GM06990 (cell line): ENCODE data around the gene COL4A5.

Source experiments
- DNase-seq: peaks from one replicate; pipeline ENCODE4 v3.0.0-alpha.2; 2011; ENCODE audit not compliant: insufficient read length; ENCODE audit errors: extremely low read depth
- H3K27me3 ChIP-seq: replicated peaks from 2 replicates; pipeline ENCODE4 v1.6.0; 2011; ENCODE audit warnings: low read length; ENCODE audit not compliant: control insufficient read depth, insufficient read depth
- H3K36me3 ChIP-seq: 2 replicates; pipeline ENCODE4 v1.5.1; 2011; ENCODE audit warnings: low read length; ENCODE audit not compliant: control insufficient read depth, insufficient read depth
- H3K4me3 ChIP-seq: replicated peaks from 2 replicates; pipeline ENCODE4 v1.5.1; 2011; ENCODE audit warnings: low read depth, mild to moderate bottlenecking, control low read depth, low read length
- TF ChIP-seq, protein P1 (sequence below): IDR thresholded peaks from 2 replicates; pipeline ENCODE4 v1.5.1; 2011; ENCODE audit warnings: low read length, control low read depth, mild to moderate bottlenecking, inconsistent platforms; ENCODE audit not compliant: insufficient read depth, poor library complexity, severe bottlenecking

The COL4A5 gene

GRCh38 chrX:108726748-108727147 is 287.1 kb downstream of the COL4A5 start:
- Histone ChIP-seq H3K4me3 (no peak overlapping the region), H3K36me3 (no peaks in the 10 kb centered on the region), H3K27me3 (no peaks in the 10 kb centered on the region)
- TF ChIP-seq, protein P1, sequence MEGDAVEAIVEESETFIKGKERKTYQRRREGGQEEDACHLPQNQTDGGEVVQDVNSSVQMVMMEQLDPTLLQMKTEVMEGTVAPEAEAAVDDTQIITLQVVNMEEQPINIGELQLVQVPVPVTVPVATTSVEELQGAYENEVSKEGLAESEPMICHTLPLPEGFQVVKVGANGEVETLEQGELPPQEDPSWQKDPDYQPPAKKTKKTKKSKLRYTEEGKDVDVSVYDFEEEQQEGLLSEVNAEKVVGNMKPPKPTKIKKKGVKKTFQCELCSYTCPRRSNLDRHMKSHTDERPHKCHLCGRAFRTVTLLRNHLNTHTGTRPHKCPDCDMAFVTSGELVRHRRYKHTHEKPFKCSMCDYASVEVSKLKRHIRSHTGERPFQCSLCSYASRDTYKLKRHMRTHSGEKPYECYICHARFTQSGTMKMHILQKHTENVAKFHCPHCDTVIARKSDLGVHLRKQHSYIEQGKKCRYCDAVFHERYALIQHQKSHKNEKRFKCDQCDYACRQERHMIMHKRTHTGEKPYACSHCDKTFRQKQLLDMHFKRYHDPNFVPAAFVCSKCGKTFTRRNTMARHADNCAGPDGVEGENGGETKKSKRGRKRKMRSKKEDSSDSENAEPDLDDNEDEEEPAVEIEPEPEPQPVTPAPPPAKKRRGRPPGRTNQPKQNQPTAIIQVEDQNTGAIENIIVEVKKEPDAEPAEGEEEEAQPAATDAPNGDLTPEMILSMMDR = no peak
- no peak for DNase-seq

DNA sequence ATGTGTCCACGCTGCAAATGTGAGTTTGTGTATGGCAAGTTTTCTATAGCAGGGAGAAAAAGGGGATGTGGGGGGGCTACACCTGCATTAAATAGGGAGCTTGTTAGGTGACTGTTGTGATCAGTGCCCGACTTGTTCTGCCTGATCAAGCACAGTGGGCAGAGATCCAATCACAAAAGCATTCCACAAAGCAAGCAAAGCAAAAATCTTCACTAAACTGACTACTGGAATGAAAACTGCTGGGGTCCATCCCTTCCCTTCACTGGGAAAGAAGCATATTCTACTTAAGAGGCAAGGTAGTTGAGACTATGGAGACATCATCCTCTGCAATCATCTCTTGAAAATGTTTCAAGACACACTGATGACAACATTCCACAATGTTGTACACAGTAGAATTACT is 291.5 kb downstream of the COL4A5 start:
- no peak for DNase-seq
- Histone ChIP-seq H3K27me3 (no peaks in the 10 kb centered on the region), H3K36me3 (no peaks in the 10 kb centered on the region), H3K4me3 (no peak overlapping the region)
- TF ChIP-seq, protein P1 = no peak

- no peaks in the 10 kb centered on the region for H3K27me3 ChIP-seq
- TF ChIP-seq, protein P1 = no peak
- no peaks in the 10 kb centered on the region for H3K36me3 ChIP-seq
- H3K4me3 ChIP-seq = no peak overlapping the region
- DNase-seq = no peak
Measured at GRCh38 chrX:108732630-108733321, 293.1 kb downstream of the COL4A5 start.

- Histone ChIP-seq H3K36me3 (no peaks in the 10 kb centered on the region), H3K27me3 (no peaks in the 10 kb centered on the region), H3K4me3 (no peak overlapping the region)
- DNase-seq = no peak
- TF ChIP-seq, protein P1 = no peak
Measured at GRCh38 chrX:108734426-108734825, 294.8 kb downstream of the COL4A5 start.

GRCh38 chrX:108735091-108735678 is 295.5 kb downstream of the COL4A5 start:
- Histone ChIP-seq H3K27me3 (no peaks in the 10 kb centered on the region), H3K4me3 (no peak overlapping the region), H3K36me3 (no peaks in the 10 kb centered on the region)
- no peak for DNase-seq
- TF ChIP-seq, protein P1 = no peak
